ENCODE data around the gene MPO.

MPO gene

GRCh38 chr17:58326609-58327362 is 46.1 kb upstream of the MPO start:
- TF ChIP-seq CTCF (conservative IDR thresholded peaks at IDR 0.05; ENCODE audit: low read depth, low read length), result no peak
- DNase-seq (ENCODE audit: low read depth), result no peak
- no peak overlapping the region for H3K4me3 ChIP-seq (ENCODE audit: low read depth, low read length)

DNA sequence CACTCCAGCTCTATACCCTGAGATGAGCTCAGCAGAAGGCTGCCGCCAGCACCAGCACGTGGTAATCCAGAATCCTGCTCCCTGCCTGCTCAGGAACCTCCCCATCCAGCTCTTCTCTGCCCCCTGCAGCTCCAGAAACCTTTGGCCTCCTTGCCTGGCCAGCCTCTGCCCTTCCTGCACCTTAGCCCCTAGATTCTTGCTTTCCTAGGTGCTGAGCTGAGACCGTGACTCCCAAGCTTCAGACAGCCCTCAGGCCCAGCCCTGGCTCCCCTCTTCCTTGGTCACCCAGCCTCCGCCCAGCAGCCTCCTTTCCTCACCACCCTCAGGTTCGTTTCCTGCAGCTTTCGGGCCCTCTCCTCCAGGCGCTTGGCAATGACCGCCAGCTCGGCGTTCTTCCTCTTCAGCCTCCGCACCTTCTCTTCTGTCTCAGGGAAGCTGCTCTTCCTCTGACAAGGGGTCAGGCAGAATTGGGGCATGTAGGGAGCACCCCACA is 45.3 kb upstream of the MPO start:
- no peak for TF ChIP-seq CTCF (conservative IDR thresholded peaks at IDR 0.05; ENCODE audit: low read depth, low read length)
- no peak overlapping the region for H3K4me3 ChIP-seq (ENCODE audit: low read depth, low read length)
- no peak for DNase-seq (ENCODE audit: low read depth)

DNA sequence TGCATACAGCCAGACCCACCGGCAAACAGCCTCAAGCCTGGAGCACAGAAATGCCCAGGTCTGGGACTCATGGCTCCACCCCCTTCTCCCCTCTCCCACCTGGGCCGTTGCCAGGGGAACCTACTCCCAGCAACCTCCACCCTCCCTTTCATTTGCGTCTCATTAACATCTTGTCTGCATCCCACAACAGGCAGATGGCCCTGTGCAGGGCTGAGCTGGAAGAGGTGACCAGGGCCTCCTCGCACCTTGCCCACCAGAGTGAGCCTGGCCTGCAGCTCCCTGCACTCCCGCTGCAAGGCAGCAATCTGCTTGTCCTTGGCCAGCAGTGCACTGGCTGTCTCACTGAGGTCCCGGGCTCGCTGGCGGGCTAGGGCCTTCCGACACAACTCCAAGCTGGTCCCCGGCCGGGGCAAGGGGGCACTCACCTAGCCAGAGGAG is 44.6 kb upstream of the MPO start:
- no peak overlapping the region for H3K4me3 ChIP-seq (ENCODE audit: low read depth, low read length)
- DNase-seq (ENCODE audit: low read depth), result no peak
- no peak for TF ChIP-seq CTCF (conservative IDR thresholded peaks at IDR 0.05; ENCODE audit: low read depth, low read length)

GRCh38 chr17:58324409-58325288 is 43.9 kb upstream of the MPO start:
- peak overlapping the region; percentile 42 for H3K4me3 ChIP-seq (ENCODE audit: low read depth, low read length)
- no peak for TF ChIP-seq CTCF (conservative IDR thresholded peaks at IDR 0.05; ENCODE audit: low read depth, low read length)
- no peak for DNase-seq (ENCODE audit: low read depth)

GRCh38 chr17:58324056-58324408 is 43.3 kb upstream of the MPO start:
- no peak for TF ChIP-seq CTCF (conservative IDR thresholded peaks at IDR 0.05; ENCODE audit: low read depth, low read length)
- no peak overlapping the region for H3K4me3 ChIP-seq (ENCODE audit: low read depth, low read length)

DNA sequence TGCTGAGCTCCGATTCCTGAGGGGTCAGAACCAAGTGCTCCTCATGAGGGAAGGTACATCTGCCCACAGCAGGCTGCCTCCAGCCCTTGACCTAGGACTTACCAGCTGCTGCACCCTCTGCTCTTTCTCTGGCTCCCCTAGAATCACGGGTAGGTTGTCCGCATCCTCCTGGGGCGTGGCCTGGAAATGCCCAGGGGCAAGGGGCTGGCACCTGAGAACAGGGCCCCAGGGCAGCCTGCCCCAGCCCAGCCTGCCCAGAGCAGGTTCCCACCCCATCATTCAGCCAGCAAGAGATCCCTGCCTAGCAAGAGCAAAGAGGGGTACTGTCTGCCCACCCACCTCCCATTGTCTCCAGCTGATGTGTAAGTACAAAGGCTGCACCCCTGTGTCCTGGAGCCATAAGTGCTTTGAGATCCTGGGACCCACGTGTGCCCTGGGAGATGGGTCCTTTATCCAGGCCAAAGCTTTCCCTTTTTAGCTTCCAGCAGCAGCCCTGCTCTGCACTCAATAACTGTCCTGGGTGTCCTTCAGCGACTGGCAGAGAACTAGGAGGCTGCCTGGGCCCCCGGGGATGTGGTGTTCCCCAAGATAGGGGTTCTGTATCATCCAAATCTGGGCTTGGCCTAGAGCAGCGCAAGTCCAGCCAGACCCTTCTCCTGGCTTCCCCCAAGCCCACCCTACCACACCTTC is 42.8 kb upstream of the MPO start:
- H3K4me3 ChIP-seq (ENCODE audit: low read depth, low read length), result no peak overlapping the region
- DNase-seq (ENCODE audit: low read depth), result no peak
- no peak for TF ChIP-seq CTCF (conservative IDR thresholded peaks at IDR 0.05; ENCODE audit: low read depth, low read length)

More at GRCh38 chr17:58324056-58324408, 43.3 kb upstream of the MPO start:
- DNase-seq (ENCODE audit: low read depth), result no peak
